ENCODE results near the gene ANKRD28. TPM values are rescaled to one million over a fixed set of nuclear protein-coding genes. Genes with fewer than 3 reads are reported as not detected.

Gene ANKRD28
- total and polyA plus RNA-seq, 2 donors from 2014 or later, result 9.8 to 72.4 TPM

DNA sequence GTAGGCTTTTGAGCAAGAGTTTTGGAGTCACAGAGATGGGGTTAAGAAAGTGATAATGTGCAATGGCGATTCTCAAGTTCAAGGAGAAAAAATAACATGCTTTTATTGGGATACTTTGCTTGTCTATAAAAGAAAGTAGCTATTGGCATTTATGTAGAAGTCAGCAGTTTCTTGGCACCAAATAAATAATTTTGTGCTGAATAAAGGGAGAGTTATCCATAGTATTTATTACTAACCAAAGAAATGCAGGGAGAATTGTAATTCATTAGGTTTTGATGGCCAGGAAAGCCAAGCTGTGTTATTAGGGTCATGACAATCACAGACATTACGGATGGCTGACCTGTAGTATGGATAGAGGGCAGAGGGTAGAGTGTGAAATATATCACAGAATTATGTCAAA, 163.1 kb downstream of the ANKRD28 start:
- TF ChIP-seq CTCF (IDR thresholded peaks at IDR 0.05; ENCODE audit: borderline replicate concordance, extremely low read depth, insufficient read depth), result no peak
- Histone ChIP-seq H3K9ac (ENCODE audit: low read length in 3 of 3) (no peak overlapping the region), H3K4me1 (ENCODE audit: control insufficient read depth in 2 of 3, insufficient read depth in 2 of 3, low read depth in 1 of 3, low read length in 3 of 3) (peaks cover 0 to 11% (median 10%) of the 10 kb centered on the region in 3 donors), H3K27ac (ENCODE audit: low read depth in 2 of 2, low read length in 2 of 2) (no peak overlapping the region), H3K36me3 (ENCODE audit: control insufficient read depth in 2 of 3, insufficient read depth in 3 of 3, low read length in 3 of 3) (peaks cover 0 to 5% (median 0%) of the 10 kb centered on the region in 3 donors), H3K27me3 (ENCODE audit: control insufficient read depth, insufficient read depth, low read length) (no peaks in the 10 kb centered on the region), H3K4me3 (ENCODE audit: low read length in 3 of 3) (no peak overlapping the region), H3K9me3 (ENCODE audit: control insufficient read depth in 2 of 3, insufficient read depth in 1 of 3, low read length in 3 of 3) (no peaks in the 10 kb centered on the region)
- no peak for FAIRE-seq
- intact Hi-C loops (cut with DNase I), result loop anchor here (10.0 kb wide), 1 partner anchor 170 kb away; no protein-coding TSS in a partner anchor
- no peak for DNase-seq

- no peaks in the 10 kb centered on the region for H3K27me3 ChIP-seq (ENCODE audit: control insufficient read depth, insufficient read depth, low read length)
- no peaks in the 10 kb centered on the region for H3K9me3 ChIP-seq (ENCODE audit: control insufficient read depth in 2 of 3, insufficient read depth in 1 of 3, low read length in 3 of 3)
- H3K9ac ChIP-seq (ENCODE audit: low read length in 3 of 3), result no peak overlapping the region
- peaks cover 0 to 11% (median 10%) of the 10 kb centered on the region in 3 donors for H3K4me1 ChIP-seq (ENCODE audit: control insufficient read depth in 2 of 3, insufficient read depth in 2 of 3, low read depth in 1 of 3, low read length in 3 of 3)
- H3K36me3 ChIP-seq (ENCODE audit: control insufficient read depth in 2 of 3, insufficient read depth in 3 of 3, low read length in 3 of 3), result peaks cover 0 to 5% (median 0%) of the 10 kb centered on the region in 3 donors
- H3K27ac ChIP-seq (ENCODE audit: low read depth in 2 of 2, low read length in 2 of 2), result no peak overlapping the region
- intact Hi-C loops (cut with DNase I), result loop anchor here (10.0 kb wide), 1 partner anchor 171 kb away; no protein-coding TSS in a partner anchor
- DNase-seq (no peak), FAIRE-seq (no peak)
- H3K4me3 ChIP-seq (ENCODE audit: low read length in 3 of 3), result no peak overlapping the region
- TF ChIP-seq CTCF (IDR thresholded peaks at IDR 0.05; ENCODE audit: borderline replicate concordance, extremely low read depth, insufficient read depth), result no peak
Measured at GRCh38 chr3:15633766-15634598, 163.8 kb downstream of the ANKRD28 start.

DNA sequence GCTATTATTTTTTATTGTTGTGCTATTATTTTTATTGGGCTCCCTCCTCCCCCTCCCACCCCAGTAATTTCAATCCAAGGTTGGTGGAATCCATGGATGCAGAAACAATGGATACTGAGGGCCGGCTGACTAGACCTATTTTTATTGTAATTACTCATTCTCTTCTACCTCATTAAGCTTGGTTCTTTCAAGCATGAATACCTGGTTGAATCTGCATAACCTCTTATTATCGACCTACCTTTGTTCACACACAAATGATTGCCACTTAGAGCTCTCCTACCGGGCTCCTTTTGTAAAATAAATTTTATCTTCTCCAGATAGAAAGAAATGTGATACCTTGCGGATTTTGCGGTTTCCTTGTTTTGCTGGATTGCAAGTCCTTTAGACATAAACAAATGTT, 164.6 kb downstream of the ANKRD28 start:
- Histone ChIP-seq H3K4me3 (ENCODE audit: low read length in 3 of 3) (no peak overlapping the region), H3K36me3 (ENCODE audit: control insufficient read depth in 2 of 3, insufficient read depth in 3 of 3, low read length in 3 of 3) (peaks cover 0 to 5% (median 0%) of the 10 kb centered on the region in 3 donors), H3K9me3 (ENCODE audit: control insufficient read depth in 2 of 3, insufficient read depth in 1 of 3, low read length in 3 of 3) (no peaks in the 10 kb centered on the region), H3K27me3 (ENCODE audit: control insufficient read depth, insufficient read depth, low read length) (no peaks in the 10 kb centered on the region), H3K27ac (ENCODE audit: low read depth in 2 of 2, low read length in 2 of 2) (no peak overlapping the region), H3K9ac (ENCODE audit: low read length in 3 of 3) (no peak overlapping the region), H3K4me1 (ENCODE audit: control insufficient read depth in 2 of 3, insufficient read depth in 2 of 3, low read depth in 1 of 3, low read length in 3 of 3) (peaks cover 0 to 11% (median 10%) of the 10 kb centered on the region in 3 donors)
- FAIRE-seq (no peak), DNase-seq (no peak)
- no peak for TF ChIP-seq CTCF (IDR thresholded peaks at IDR 0.05; ENCODE audit: borderline replicate concordance, extremely low read depth, insufficient read depth)
- intact Hi-C loops (cut with DNase I), result loop anchor here (10.0 kb wide), 1 partner anchor 172 kb away; no protein-coding TSS in a partner anchor

Data from kidney (tissue), 14 donors.